Psoas muscle (tissue), 8 donors: ENCODE data around the gene RRP1B. TPM values are rescaled to one million over a fixed set of nuclear protein-coding genes. Genes with fewer than 3 reads are reported as not detected.

Source experiments
- ATAC-seq, 4 donors: fragments of 200-7000 bp; cut with Tn5 transposase; one replicate each; pipeline ENCODE4 v1.9.1; 2020; ENCODE audit warnings: moderate library complexity in 3 of 4, mild to moderate bottlenecking in 2 of 4
- DNase-seq, 2 donors: peaks; one replicate each; pipeline ENCODE4 v3.0.0-alpha.2; 2020
- H3K27ac ChIP-seq: fragments of 200-600 bp; one replicate; pipeline ENCODE4 v1.8.0; 2022
- H3K27me3 ChIP-seq, 3 donors: fragments of 200-600 bp in 1 of 3; one replicate each; pipeline versions ENCODE4 v1.6.1 to v1.8.0; 2013 to 2022; ENCODE audit warnings: low read length in 2 of 3, mild to moderate bottlenecking in 2 of 3, moderate library complexity in 1 of 3; ENCODE audit not compliant: insufficient read depth in 3 of 3
- H3K36me3 ChIP-seq, 2 donors: fragments of 200-600 bp in 1 of 2; one replicate each; pipeline versions ENCODE4 v1.6.1 to v1.8.0; 2013 to 2022; ENCODE audit warnings: low read depth in 1 of 2, mild to moderate bottlenecking in 1 of 2, moderate library complexity in 1 of 2; ENCODE audit not compliant: insufficient read depth in 1 of 2
- H3K4me1 ChIP-seq: fragments of 200-600 bp; one replicate; pipeline ENCODE4 v1.8.0; 2022
- H3K4me3 ChIP-seq: fragments of 200-600 bp; one replicate; pipeline ENCODE4 v1.8.0; 2022; ENCODE audit warnings: mild to moderate bottlenecking
- H3K9me3 ChIP-seq: fragments of 200-600 bp; one replicate; pipeline ENCODE4 v1.8.0; 2022
- CTCF ChIP-seq: fragments of 200-600 bp; IDR thresholded peaks from one replicate; pipeline ENCODE4 v1.8.0; 2022; ENCODE audit warnings: antibody characterized with exemption
- WGBS, 3 donors: extraction: QIAGEN DNeasy Blood & Tissue Kit; methylation state at CpG; one replicate each; pipeline versions ENCODE4 v1.1.6 to v1.1.7; 2013; 5-methylcytosine and 5-hydroxymethylcytosine counted together
- intact Hi-C, 2 donors: fragments of 100-400 bp; cut with DNase I; formaldehyde crosslinking; loops; one replicate each; pipeline versions ENCODE4 v1.11.0 to v1.14.2; 2022
- polyA plus RNA-seq, 3 donors: library from polyadenylated mRNA; stranded (reverse); fragments of 200-250 nt; gene quantifications; one replicate each; pipeline ENCODE4 v1.2.3, GENCODE V29; 2013
- total RNA-seq, 4 donors: library from RNA; stranded (reverse); fragmentation: NEBNext Ultra II Directional in 2 of 4; extraction: Animal tissue kit (Norgen Biotek cat#: 25700) in 2 of 4; gene quantifications; one replicate each; pipeline versions ENCODE4 v1.2.1 to v1.2.4, GENCODE V29; 2021 to 2023
- donor health status: healthy with polysubstance abuse.
- donor health status: DM: no; HTN: no; CAD: no; lungs with moderate emphysema.
- donor health status: Bipolar disorder and iron deficiency.
- donor health status: healthy.
- donor health status: DM: yes; HTN: yes; CAD: no.
- donor health status: DM: no; HTN: no; CAD: no.
- donor health status: DM: no; HTN: no; CAD: no.
- donor health status: DM: yes; HTN: yes; CAD: no.

The RRP1B gene
- total and polyA plus RNA-seq, 7 donors, result 6.0 to 21.6 (median 20.2) TPM

GRCh38 chr21:43665879-43666278 lies 6.5 kb downstream of the RRP1B start:
- Histone ChIP-seq H3K27me3 (no peaks in the 10 kb centered on the region), H3K9me3 (no peaks in the 10 kb centered on the region), H3K4me3 (no peak overlapping the region), H3K4me1 (peaks cover 4% of the 10 kb centered on the region), H3K27ac (no peak overlapping the region), H3K36me3 (peaks cover 0 to 46% of the 10 kb centered on the region in 2 donors)
- DNase-seq (no peak), ATAC-seq (no peak)
- WGBS, 3 donors, result 89 to 98% (median 93%) methylated on average over 4 of the region's 4 CpGs
- TF ChIP-seq CTCF, result no peak
- intact Hi-C loops, result no loop called here

- Histone ChIP-seq H3K36me3 (peaks cover 0 to 53% of the 10 kb centered on the region in 2 donors), H3K4me1 (no peaks in the 10 kb centered on the region), H3K4me3 (no peak overlapping the region), H3K27me3 (no peaks in the 10 kb centered on the region), H3K27ac (no peak overlapping the region), H3K9me3 (no peaks in the 10 kb centered on the region)
- DNase-seq, result no peak
- WGBS, 3 donors, result 89 to 93% (median 90%) methylated on average over 7 of the region's 7 CpGs
- TF ChIP-seq CTCF, result no peak
- intact Hi-C loops, result no loop called here
- ATAC-seq, result no peak
These were observed 8.0 kb downstream of the RRP1B start for GRCh38 chr21:43667191-43667904.

GRCh38 chr21:43669828-43670605 lies 10.7 kb downstream of the RRP1B start:
- Histone ChIP-seq H3K4me1 (no peaks in the 10 kb centered on the region), H3K4me3 (no peak overlapping the region), H3K27me3 (no peaks in the 10 kb centered on the region), H3K36me3 (peaks cover 0 to 59% of the 10 kb centered on the region in 2 donors), H3K27ac (no peak overlapping the region), H3K9me3 (no peaks in the 10 kb centered on the region)
- DNase-seq, result no peak
- WGBS, 3 donors, result 89 to 91% (median 90%) methylated on average over 20 of the region's 20 CpGs
- intact Hi-C loops, result no loop called here
- no peak for ATAC-seq
- TF ChIP-seq CTCF, result no peak

- Histone ChIP-seq H3K36me3 (peaks cover 0 to 99% of the 10 kb centered on the region in 2 donors), H3K27me3 (no peaks in the 10 kb centered on the region), H3K4me3 (no peak overlapping the region), H3K4me1 (no peaks in the 10 kb centered on the region), H3K27ac (no peak overlapping the region), H3K9me3 (no peaks in the 10 kb centered on the region)
- intact Hi-C loops, result no loop called here
- 92 to 98% (median 95%) methylated on average over 3 of the region's 3 CpGs for WGBS, 3 donors
- DNase-seq, result no peak
- no peak for ATAC-seq
- no peak for TF ChIP-seq CTCF
These were observed 16.5 kb downstream of the RRP1B start for GRCh38 chr21:43675871-43676270.
